GM12891 (cell line): ENCODE measurements around the gene ZNF532.

ENCODE experiments used
- PAX5 ChIP-seq: IDR thresholded peaks from 2 replicates; pipeline ENCODE4 v1.6.1; 2011; ENCODE audit warnings: low read length, moderate library complexity, mild to moderate bottlenecking; ENCODE audit not compliant: insufficient read depth, severe bottlenecking
- POLR2A ChIP-seq: IDR thresholded peaks from 2 replicates; pipeline ENCODE4 v1.6.1; 2011; ENCODE audit warnings: low read depth, low read length, control low read depth
- POLR2AphosphoS5 ChIP-seq: IDR thresholded peaks from 2 replicates; pipeline ENCODE4 v1.6.1; 2011; ENCODE audit warnings: low read depth, low read length, control low read depth
- POU2F2 ChIP-seq: IDR thresholded peaks from 2 replicates; pipeline ENCODE4 v1.6.1; 2011; ENCODE audit warnings: low read depth, mild to moderate bottlenecking, control low read depth, low read length, moderate library complexity
- SPI1 ChIP-seq: IDR thresholded peaks from 2 replicates; pipeline ENCODE4 v1.6.1; 2011; ENCODE audit warnings: low read depth, low read length, control low read depth
- TAF1 ChIP-seq: IDR thresholded peaks from 2 replicates; pipeline ENCODE4 v1.6.1; 2011; ENCODE audit warnings: low read depth, low read length, control low read depth

GRCh38 chr18:58975296-58975695 lies 110.6 kb downstream of the ZNF532 start:
- TF ChIP-seq SPI1: no peak
- no peak for TF ChIP-seq POLR2AphosphoS5
- TF ChIP-seq PAX5: no peak
- TF ChIP-seq POLR2A: no peak
- no peak for TF ChIP-seq TAF1
- no peak for TF ChIP-seq POU2F2
